Cerebellar cortex (tissue), 1 donor: Measurements from ENCODE around the gene ANOS1.

Source experiments
- DNase-seq: peaks from one replicate; pipeline ENCODE4 v3.0.0-alpha.2; 2015; ENCODE audit warnings: low spot score

ANOS1 gene

GRCh38 chrX:8714164-8714563, 17.8 kb downstream of the ANOS1 start:
- DNase-seq, result no peak

GRCh38 chrX:8711401-8711800, 20.5 kb downstream of the ANOS1 start:
- no peak for DNase-seq

DNA sequence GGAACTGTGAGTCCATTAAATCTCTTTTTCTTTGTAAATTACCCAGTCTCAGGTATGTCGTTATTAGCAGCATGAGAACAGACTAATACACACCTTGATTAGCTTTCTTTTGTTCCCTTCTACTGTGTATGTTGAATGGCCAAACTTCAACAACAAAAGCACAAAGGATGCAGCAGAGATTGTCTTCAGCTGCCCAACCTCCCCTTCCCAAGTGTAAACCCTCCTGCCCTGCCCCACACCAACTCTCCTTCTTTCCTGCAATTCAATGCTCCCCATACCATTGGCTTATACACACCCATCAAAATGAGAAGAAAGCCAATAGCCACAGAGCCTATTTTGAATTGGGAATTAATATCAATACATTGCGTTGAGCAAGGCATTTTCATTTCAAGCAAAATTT, 27.8 kb downstream of the ANOS1 start:
- DNase-seq, result no peak

- DNase-seq, result no peak
Measured at GRCh38 chrX:8692871-8693270, 39.1 kb downstream of the ANOS1 start.

DNA sequence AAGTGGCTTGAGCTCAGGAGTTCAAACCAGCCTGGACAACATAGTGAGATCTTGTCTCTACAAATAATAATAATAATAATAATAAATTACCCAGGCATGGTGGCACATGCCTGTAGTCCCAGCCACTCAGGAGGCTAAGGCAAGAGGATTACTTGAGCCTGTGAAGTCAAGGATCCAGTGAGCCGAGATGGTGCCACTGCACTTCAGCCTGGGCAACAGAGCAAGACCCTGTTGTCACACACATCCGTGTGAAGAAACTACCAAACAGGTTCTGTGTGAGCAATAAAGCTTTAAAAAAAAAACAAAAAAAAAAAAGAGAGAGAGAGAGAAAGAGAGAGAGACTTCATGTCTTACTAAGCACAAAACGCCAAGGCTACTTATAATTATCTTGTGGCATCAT, 42.5 kb downstream of the ANOS1 start:
- DNase-seq, result no peak

- no peak for DNase-seq
Measured at GRCh38 chrX:8688776-8689175, 43.2 kb downstream of the ANOS1 start.

GRCh38 chrX:8684201-8684965, 47.6 kb downstream of the ANOS1 start:
- DNase-seq, result no peak

DNA sequence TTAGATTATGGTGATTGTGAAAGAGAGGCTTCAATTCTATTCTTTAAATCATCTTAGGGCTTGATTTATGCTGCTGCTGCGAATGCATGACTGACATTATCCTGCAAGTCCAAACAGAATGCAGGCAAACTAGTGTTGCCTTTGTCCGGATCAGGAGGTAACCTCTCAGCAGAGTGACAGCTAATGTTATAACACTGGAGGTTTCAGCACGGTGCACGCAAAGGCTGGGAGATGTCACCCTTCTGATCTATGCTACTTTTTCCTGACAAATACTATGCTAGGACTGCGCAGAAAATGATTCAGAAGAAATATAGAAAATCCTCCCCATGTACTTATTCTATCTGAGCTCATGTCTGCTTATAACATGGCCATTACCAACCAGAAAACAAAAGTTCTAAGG, 48.2 kb downstream of the ANOS1 start:
- DNase-seq, result no peak

DNA sequence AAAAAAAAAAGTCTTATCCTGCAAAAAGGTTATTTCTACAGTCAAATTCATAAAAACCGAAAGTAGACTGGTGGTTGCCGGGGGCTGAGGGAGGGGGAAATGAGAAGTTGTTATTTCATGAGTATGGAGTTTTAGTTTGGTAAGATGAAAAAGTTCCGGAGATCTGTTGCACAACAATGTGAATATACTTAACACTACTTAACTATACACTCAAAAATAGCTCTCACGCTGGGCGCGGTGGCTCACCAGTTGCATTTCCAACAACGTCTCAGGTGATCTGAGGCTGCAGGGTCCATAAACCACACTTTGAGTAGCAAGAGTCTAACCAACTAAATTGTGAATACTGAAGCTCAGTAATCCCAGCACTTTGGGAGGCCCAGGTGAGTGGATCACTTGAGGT, 52.4 kb downstream of the ANOS1 start:
- DNase-seq, result no peak

GRCh38 chrX:8675006-8675630, 56.8 kb downstream of the ANOS1 start:
- no peak for DNase-seq

- no peak for DNase-seq
Measured at GRCh38 chrX:8673201-8673600, 58.7 kb downstream of the ANOS1 start.

- no peak for DNase-seq
Measured at GRCh38 chrX:8672176-8672575, 59.8 kb downstream of the ANOS1 start.

DNA sequence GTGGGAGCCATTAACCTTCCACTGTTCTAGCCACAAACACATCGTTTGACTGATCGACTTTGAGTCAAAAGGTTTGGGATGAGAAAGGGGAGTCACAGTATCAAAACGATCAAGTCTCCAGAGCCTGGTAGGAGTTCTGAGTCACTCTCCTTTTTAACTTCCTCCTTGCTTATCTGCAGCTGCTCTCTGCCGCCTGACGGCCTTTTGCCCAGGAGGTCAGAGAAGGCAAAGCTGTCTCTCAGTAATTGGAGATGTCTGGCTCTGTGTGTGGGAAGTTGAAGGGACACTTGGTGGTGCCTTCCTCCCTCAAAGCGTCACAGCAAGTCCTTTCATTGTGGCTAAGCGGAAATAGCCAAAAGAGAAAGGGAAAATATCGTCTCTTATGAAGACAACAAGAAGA, 63.1 kb downstream of the ANOS1 start:
- DNase-seq, result no peak

DNA sequence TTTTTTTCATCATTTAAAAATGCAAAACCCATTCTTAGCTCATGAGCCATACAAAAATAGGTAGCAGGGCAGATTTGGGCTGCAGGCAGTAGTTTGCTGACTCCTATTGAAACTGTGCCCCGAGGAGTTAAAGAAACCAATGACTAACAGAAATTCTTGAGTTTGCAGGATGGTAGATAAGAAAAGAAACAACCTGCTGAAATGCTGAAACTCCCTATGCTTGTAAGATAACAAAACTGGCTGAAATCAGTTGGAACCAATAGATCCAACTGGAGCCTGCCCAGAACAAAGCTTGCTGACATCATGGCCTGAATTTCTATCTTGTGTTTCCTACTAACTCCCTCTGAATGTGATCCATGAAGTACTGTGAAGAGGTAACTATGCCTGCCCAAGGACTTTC, 68.6 kb downstream of the ANOS1 start:
- DNase-seq, result no peak

DNA sequence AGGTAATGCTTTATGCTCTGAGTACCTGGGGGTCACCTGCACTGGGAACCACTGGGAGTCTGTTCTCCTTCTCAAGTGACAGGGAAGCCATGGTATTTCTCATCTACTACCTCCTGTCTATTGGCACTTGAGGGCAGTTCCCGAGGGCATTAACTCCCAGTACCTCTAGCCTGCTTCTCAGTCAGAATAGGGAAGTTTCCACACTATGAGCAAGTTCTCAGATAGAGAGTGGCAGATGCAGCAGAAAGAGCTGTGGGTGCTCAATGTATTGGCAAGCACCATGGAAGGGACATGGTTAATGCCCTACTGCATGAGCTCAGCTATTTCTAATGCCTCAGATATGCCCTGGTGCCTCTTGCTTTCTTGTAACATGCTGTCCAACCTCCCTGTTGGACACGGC, 74.1 kb downstream of the ANOS1 start:
- DNase-seq, result no peak

GRCh38 chrX:8653956-8654355, 78.0 kb downstream of the ANOS1 start:
- no peak for DNase-seq

- no peak for DNase-seq
Measured at GRCh38 chrX:8649969-8650368, 82.0 kb downstream of the ANOS1 start.

- no peak for DNase-seq
Measured at GRCh38 chrX:8647176-8647575, 84.8 kb downstream of the ANOS1 start.

DNA sequence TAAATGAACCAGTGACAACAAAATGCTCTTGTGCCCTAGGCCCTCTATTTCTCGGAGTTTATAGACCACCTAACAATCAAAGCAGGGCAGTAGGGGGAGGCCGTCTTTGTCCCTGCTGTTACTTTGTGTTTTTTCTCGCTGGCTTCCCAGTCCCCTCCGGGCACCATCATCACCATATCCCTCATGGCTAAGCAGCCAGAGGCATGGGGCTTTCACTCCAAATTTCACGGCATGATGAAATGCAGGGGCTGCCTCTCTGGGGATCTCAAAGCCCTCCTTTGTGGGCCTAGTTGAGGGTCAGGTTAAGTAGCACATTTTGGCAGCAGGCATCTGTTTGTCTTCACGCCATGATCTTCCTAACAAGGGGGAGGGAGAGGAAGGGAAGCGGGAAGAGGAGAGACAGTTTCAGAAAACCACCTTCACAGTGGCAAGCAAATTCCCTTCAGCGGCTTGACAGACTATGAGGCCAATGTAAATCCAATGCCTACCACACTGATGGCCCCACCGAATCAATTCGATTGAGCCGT, 91.9 kb downstream of the ANOS1 start:
- no peak for DNase-seq

GRCh38 chrX:8636497-8636896, 95.4 kb downstream of the ANOS1 start:
- no peak for DNase-seq

DNA sequence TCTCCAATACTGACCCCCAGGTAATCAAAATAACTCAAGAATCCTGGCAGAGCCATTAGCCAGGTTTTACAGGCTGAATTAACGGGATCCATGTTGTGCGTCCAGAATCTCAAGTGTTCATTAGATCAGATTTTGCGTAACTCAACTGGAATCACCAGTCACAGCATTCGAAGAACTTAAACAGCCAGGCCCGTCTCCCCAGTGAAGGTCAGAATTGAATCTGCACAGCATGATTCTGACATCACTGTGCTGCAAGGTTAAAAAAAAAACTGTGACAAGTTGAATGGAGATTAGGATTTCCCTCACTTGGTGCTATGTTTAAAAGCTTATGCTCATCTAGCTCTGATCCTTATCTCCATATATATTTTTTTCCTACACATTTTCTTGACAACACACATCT, 96.1 kb downstream of the ANOS1 start:
- DNase-seq, result no peak

DNA sequence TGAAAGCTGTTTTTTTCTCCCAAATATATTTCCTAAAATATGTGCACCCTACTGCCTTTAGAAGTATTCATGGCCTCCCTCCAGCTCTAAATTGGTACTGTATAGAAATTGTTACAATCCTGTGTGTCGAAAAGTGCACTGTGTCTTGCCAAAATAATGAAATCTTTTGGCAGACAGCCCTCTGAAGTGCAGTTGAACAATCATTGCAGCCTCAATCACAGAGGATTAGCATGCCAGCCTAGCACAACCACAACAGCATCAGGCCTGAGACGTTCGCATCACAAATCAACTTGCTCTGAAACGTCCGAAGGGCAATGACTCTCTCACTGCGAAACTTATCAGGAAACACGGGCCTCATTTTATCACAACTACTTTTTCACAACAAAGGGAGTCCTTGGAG, 99.0 kb downstream of the ANOS1 start:
- no peak for DNase-seq

DNA sequence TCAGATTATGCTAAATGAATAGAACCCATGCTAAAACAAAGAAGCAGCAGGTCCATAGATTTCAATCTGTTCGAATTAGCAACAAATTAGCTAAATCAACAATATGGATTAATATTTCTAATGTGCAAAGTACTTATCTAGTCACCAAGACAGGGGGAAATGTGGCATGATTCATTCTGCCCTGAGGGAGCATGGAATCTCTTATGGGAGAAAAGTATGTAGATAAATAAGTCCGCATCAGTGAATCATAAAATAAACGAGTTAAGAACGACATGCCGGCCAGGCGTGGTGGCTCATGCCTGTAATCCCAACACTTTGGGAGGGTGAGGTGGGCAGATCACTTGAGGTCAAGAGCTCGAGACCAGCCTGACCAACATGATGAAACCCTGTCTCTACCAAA, 102.1 kb downstream of the ANOS1 start:
- no peak for DNase-seq

DNA sequence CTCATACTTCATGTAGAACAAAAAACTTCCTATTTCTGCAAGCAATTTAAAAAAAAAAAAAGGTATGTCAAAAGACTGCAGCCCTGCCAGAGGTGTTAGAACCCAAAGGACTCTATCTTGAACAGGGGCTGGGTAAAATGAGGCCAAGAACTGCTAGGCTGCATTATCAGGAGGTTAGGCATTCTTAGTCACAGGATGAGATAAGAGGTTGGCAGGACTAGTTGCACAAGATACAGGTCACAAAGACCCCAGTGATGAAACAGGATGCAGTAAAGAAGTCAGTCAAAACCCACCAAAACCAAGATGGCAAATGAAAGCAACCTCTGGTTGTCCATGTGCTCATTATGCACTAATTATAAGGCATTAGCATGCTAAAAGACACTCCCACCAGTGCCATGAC, 104.1 kb downstream of the ANOS1 start:
- DNase-seq, result no peak
